ENCODE results near the gene HOXB5. TPM values are rescaled to one million over a fixed set of nuclear protein-coding genes. Genes with fewer than 3 reads are reported as not detected.

Gene HOXB5
- total and polyA plus RNA-seq, 10 of the 15 experiments (the other 5 are each of a cell fraction or from before 2014, with no cell fraction given), result not detected

DNA sequence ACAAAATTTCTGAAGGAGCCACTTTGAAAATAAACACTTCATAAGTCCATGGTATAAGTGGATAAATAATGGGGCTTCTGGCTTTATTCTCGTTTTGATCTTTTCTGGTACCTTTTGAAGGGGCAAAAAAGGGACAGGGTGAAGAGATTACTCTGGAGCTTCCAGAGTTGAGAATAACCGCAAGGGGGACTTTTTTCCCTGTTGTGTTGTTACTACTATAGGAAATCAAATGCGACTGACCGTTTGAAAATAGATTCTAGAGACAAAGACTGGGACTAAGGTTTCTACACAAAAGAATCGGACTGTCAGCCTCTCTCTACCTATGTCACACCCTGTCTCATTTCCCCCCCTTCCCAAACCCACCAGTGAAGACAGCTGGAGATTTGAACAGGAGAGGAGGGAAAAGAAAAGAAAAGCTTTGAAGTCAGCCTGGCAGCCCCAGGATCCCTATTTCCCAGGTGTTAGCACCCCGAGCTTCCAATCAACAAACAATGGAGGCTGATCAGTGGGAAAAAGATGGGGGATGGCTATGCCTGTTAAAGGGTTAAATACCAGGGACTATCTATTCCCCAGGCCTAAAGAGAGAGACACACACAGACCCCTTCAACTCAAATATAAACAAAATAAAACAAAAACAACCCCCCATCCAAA, 23.8 kb downstream of the HOXB5 start:
- Histone ChIP-seq H3K9me3 (replicated peaks; ENCODE audit: control insufficient read depth, insufficient read depth, low read length) (no peaks in the 10 kb centered on the region), H3K4me1 (ENCODE audit: control insufficient read depth, insufficient read depth, low read length) (no peaks in the 10 kb centered on the region), H3K4me3 (no peak overlapping the region), H3K36me3 (ENCODE audit: control insufficient read depth in 2 of 2, insufficient read depth in 2 of 2, low read length in 1 of 2) (no peaks in the 10 kb centered on the region; a peak in 1 of 4 replicates), H4K20me1 (ENCODE audit: control insufficient read depth, insufficient read depth) (no peaks in the 10 kb centered on the region), H3K79me2 (ENCODE audit: control insufficient read depth, insufficient read depth, low read length) (no peaks in the 10 kb centered on the region), H3K27ac (ENCODE audit: control insufficient read depth, insufficient read depth) (no peak overlapping the region), H3K4me2 (ENCODE audit: control insufficient read depth, insufficient read depth) (no peak overlapping the region), H2AFZ (ENCODE audit: control insufficient read depth, low read depth, low read length) (no peak overlapping the region), H3K27me3 (replicated peaks in 1 of 2; ENCODE audit: control insufficient read depth in 2 of 2, insufficient read depth in 2 of 2, low read length in 1 of 2) (no peaks in the 10 kb centered on the region), H3K9ac (ENCODE audit: control insufficient read depth, insufficient read depth, low read length) (no peak overlapping the region)
- DNase-seq (ENCODE audit: low read depth, low spot score) (no peak), FAIRE-seq (no peak), ATAC-seq (no peak)
- ChIA-PET POLR2A (no interaction called here), RAD21 (ENCODE audit: unreplicated experiment) (no interaction called here), CTCF (interaction anchor here (0.6 to 1.5 kb wide), 4 partner anchors 47 to 475 kb away, joined by 3 read pairs; no protein-coding TSS in a partner anchor), SMC1A (ENCODE audit: uncharacterized antibody, unreplicated experiment) (interaction anchor here (0.6 to 2.0 kb wide), 2 partner anchors 77 to 167 kb away, joined by 5 to 7 read pairs; no protein-coding TSS in a partner anchor)
- no TSS peak for BruUV-seq (replicated peaks)
- no peak for TF ChIP-seq RAD21 (IDR thresholded peaks at IDR 0.05; ENCODE audit: insufficient read depth, low read depth, low read length)
- no peak for TF ChIP-seq HDAC2 (IDR thresholded peaks at IDR 0.05)
- TF ChIP-seq, protein P1, sequence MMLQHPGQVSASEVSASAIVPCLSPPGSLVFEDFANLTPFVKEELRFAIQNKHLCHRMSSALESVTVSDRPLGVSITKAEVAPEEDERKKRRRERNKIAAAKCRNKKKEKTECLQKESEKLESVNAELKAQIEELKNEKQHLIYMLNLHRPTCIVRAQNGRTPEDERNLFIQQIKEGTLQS (IDR thresholded peaks at IDR 0.05; ENCODE audit: borderline replicate concordance, extremely low read depth, low read depth, low read length), result no peak
- no peak for TF ChIP-seq RCOR1 (conservative IDR thresholded peaks at IDR 0.05; ENCODE audit: low read depth, low read length)
- TF ChIP-seq ZNF384 (IDR thresholded peaks at IDR 0.05; ENCODE audit: borderline replicate concordance, low read depth, low read length), result no peak
- no peak for TF ChIP-seq BCLAF1 (IDR thresholded peaks at IDR 0.05)
- no peak for TF ChIP-seq ETV6 (conservative IDR thresholded peaks at IDR 0.05 in 1 of 2, IDR thresholded peaks at IDR 0.05 in 1 of 2; ENCODE audit: borderline replicate concordance in 1 of 2, low read depth in 1 of 2)
- intact Hi-C loops (cut with micrococcal nuclease; ENCODE audit: unreplicated experiment), result no loop called here
- 72% methylated on average over 6 of the region's 6 CpGs for WGBS (ENCODE audit: insufficient coverage, insufficient replicate concordance, low lambda C conversion rate, missing lambda C conversion rate)
- in situ Hi-C loops (cut with MboI), result no loop called here

Measured in GM12878 (cell line).